Activated gamma-delta T cell treated with Interleukin-2 at 50 U/mL for 16 hours (primary cell): Measurements from ENCODE around the gene ITIH6.
"Not testable (repeated sequence)": the region's sequence is repeated elsewhere in the genome, so short reads cannot be mapped to it uniquely, and the experiment has no call there.

ENCODE experiments used
- DNase-seq: peaks from one replicate; pipeline ENCODE4 v3.0.0-alpha.2; 2020

Gene ITIH6

DNA sequence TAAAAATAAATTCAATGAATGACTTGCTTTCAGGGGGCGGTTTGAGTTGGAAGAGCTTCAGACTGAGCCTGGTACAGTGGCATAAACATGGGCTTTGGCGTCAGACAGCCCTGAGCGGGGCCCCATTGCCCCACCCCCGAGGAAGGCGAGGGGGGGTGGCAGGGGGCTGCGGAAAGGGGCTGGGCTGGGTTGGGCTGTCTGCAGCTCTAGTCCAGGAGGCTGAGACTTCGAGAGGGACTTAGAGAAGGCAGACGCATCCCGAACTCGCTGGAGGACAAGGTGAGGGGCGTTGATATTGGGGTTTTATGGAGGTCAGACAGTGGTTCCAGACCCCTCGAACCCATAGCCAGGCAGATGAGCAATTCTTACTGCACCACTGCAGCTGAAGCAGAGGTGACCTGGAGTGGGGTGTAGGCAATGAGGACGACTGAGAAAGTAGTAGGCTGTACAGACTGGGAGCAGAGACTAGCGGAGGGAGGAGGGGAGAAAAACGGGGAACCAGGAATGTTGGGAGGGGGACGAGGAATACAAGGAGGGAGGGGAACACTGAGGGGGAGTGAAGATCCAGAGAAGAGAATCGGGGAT, 9.6 kb upstream of the ITIH6 start, which contains the start of gene MAGED2:
MAGED2 (plus strand) TSS at position 222 of the 585 bp plus-strand sequence. CDS start 1,587 bp downstream, outside the sequence.
- peak; percentile 49 for DNase-seq

DNA sequence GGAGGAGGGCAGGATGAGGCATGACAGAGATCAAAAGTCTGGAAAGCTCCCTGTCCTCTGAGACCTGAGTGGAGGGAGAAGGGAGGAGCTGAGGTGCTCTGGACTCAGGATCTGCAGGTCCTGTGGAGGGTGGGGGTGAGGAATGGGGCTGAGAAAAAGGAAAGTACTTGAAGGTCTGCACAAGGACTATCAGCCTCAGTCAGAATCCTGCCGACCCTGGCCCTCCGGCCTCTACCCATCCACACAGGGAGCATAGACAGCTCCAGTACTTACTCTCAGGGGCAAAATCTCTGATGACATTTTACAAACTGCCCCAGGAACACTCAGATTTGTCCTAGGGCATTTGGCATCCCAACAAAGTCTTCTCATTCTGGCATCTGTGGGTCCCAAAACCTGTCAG, 991 bp upstream of the ITIH6 start:
- no peak for DNase-seq

DNA sequence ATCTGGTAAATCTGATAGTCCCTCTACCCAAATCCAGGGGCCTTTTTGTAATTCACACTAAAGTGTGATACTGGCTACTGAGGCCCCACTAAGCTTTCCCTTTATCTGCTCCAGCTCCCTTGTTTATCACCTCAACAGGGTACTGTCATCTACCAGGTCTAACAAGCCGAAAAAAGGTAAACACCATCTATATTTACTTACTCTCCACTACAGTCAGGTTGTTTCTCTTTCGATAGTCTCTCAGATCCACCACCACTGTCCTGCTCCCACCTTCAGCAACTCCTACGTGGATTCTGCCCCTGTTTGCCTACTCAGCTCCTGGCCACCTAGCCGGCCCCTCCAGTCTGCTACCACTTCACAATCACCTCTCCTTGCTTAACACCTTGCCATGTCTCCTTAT, 3.3 kb downstream of the ITIH6 start:
- no peak for DNase-seq

DNA sequence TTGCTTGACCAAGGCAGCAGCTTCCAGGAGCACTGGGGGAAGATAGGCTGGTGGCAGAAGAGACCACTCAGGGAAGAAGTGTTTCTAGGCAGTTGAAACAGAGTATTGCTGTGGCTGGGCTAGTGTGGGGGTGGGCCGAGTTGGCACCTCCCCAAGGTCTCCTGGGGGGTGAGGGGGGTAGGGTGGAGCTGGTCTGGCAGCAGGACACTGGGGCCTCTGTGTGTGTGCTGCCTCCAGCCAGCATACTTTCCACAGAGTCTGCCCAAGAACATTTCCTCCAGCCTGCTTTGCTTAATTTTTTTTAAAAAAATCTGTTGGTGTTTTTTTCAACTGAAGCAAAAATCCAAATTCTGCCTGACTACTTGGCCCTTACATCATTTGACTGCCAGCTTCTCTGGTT, 4.0 kb downstream of the ITIH6 start:
- DNase-seq: no peak

DNA sequence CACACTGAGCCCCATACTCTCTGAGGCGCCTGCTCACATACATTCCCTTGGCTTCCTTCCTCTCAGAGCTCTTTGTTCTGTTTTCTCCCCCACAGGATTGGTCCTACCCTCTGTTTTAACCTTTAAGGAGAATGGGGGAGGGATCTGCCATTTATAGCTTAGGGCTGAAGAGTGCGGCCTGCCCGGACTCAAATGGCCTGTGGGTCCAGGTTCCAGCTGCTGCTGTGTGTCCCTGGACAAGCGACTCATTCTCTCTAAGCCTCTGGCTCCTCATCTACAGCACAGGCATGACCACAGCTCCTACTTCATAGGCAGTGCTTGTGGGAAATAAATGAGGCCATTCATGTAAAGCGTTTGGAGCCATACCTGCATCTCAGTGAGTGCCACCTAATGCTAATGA, 8.7 kb downstream of the ITIH6 start:
- not testable (repeated sequence) for DNase-seq

DNA sequence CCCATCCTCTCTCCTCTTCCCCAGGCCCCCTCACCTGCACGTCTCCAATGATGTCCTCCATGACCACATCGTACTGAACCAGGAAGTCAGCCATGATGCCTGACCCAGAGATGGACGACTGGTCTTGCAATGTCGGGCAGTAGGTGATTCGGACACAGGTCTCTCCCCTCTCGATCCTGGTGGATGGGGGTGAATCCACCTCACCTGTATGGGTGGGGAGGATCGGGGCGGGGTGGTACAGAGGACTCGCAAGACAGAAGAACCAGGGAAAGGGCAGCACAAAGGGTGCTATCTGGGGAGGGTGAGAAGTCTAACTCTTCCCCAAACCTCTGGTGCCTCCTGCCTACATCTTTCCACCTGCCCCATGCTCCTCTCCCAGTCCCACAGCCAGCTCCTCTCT, 9.6 kb downstream of the ITIH6 start:
- DNase-seq: no peak

DNA sequence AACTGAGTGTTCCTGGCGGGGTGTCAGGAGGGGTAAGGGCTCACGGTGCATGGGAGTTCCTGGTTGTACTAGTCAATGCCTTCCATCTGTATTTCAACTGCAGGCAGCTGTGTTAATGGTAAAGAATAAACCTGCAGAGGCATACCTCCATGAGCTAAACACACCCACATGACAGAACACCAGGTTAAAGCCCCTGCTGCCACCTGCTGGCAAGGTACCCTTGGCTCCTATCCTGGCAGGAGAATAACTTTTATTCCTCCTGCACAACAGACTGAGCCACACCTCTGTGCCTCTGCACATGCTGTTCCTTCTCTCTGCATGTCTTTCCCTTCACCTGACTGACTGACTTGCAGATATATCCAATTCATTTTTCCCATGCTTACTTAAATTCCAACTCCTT, 11.1 kb downstream of the ITIH6 start:
- no peak for DNase-seq

DNA sequence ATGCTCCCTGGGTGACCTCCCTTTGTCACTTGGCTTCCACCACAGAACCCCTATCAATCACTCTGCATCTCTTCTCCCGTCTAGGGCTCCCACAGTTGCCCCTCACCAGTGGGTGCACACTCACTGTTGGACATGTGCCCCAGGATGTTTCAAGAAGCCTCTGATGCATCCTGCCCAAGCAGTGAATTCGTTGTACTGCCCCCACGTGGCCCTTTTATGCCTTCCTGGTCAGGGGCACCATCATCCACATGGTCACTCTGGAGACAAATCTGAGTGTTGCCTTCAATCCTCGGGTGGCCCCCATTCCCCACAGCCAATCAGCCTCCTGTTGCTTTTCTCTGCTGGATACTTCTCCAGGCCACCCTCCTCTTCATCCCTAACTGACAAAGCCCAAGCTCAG, 12.2 kb downstream of the ITIH6 start:
- DNase-seq: no peak

DNA sequence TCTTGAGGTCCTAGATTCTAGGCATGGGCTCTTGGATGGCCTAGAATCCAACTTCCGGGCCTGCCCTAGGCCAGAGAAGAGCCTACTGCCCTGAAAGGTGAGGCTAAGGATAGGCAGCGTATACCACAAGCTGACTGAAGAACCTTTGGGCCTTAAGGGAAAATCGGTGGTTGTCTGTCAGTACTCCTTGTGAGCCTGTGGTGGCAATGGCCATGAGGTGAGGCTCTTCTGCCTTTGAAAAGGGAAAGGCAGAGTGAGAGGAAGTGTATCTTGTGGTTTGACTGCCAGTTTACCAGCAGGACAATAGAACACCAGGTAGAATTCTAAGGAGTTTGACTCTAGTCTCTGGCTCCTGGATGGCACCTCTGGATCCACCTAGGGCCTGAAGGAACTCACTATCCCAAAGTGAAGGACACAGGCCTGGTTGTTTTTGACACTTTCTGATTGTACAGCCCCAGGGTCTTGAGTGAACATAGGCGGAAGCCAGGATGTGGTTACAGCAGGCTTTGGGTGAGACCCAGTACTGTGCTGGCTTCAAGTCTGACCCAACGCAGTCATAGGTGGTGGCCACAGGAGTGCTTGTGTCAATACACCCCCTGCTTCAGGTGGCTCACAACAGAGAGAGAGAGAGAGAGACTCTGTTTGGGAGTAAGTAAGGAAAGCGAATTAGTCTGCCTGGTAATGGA, 20.9 kb downstream of the ITIH6 start:
- DNase-seq: peak; percentile 13

DNA sequence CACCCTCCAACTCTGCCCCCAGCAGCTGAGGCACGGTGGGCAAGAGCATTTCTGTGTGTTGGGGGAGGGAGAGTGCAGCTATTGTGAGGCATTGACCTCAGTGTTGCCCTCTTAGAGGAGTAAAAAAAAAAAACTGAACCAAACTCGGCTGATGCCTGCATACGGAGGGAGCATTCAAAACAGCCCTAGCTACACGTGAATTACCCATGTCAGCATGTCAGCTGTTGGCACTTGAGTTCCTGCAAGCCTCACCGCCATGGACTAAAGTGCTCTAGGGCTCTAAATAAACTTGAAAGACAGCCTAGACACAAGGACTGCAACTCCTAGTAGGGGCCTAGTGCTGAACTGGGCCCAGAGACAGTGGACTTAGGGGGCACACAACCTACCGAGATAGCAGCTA, 22.0 kb downstream of the ITIH6 start:
- DNase-seq: no peak

DNA sequence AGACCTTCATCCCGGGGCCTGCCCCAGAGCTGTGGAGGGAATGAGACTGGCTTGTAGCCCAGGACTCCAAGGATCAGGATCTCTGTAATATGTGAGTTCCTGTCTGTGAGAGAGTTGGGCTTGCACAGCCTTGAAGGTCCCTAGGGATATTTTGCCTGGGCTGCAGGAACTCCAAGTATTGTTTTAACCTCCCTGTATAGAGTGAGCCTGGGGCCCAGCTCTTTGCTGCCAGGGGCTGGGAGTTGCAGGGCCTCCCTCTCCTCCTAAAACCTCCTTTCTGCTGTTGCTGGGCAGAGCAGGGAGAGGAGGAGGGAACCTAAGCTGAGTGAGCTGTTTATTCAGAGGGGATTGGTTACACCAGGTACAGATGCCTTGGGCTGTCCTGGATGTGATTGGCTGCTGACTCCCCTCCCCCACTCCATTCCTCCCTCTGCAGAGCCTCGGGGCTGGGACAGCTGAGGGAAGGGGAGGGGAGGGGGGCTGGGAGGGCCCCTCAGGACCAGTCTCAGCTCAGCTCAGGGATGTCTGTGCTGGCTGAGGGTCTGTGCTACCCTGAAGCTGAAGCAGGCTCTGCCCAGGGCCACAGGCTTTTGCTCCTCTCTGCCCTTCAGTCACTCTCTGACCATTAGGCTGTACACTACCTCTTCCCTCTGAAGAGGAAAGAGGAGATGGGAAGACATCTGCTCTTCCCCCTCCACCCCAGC, 23.5 kb downstream of the ITIH6 start:
- DNase-seq: not testable (repeated sequence)

DNA sequence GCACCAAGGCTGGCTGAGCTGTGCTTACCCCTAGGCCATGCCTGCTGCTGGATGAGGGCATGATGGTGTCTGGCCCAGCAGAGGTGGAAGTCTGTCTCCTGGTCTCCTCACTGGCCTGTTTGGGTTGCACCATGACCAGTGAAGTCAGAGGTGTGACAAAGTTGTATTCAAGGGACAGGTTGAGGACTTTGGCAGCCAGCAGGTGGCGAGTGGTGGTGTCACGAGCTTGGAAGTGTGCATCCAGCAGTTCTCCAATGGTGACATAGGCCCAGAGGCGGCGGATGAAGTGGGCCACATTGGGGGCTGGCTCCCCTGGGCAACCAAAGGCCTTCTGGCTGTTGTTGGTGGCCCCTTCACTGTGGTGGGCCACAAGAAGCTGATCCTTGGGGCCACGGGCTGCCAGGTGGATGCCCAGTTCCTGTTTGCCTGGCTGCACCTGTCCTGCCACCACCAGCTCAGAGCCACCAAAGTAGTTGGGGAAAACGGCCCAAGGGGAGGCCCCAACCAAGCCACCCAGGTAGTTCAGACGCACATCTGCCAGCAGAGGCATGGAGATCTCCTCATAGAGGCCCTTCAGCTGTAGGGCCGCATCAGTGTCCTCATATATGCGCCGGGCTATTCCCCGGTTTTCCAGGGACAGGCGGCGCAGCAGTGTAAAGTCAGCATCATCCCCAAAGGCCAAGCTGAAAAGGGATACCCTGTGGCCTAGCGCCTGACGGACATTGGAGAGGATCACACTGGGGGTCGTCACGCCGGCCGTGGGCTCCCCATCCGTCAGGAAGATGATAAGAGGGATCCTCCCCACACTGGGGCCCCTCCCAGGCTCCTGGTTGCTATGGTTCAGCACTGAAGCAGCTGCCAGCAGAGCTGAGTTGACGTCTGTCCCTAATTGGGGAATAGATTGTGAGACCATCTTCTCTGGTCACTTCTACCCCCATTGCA, 39.7 kb downstream of the ITIH6 start:
- no peak for DNase-seq

DNA sequence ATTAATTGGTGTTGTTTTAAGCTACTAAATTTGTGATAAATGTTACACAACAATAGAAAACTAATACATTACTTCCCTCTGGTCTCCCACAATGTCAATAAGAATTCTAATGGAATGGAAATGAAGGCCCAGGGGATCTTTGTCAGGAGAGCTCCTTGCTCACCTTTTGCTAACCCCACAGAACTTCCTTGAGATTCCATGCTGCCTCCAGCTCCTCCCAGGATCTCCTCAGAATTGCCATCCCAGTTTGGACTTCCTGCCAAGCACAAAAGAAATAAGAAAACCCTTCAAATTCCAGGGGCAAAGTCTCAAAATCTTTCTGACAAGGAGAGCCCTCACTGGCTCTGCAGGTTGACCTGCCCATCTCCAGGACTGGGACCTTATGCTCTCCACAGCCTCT, 43.2 kb downstream of the ITIH6 start:
- no peak for DNase-seq

DNA sequence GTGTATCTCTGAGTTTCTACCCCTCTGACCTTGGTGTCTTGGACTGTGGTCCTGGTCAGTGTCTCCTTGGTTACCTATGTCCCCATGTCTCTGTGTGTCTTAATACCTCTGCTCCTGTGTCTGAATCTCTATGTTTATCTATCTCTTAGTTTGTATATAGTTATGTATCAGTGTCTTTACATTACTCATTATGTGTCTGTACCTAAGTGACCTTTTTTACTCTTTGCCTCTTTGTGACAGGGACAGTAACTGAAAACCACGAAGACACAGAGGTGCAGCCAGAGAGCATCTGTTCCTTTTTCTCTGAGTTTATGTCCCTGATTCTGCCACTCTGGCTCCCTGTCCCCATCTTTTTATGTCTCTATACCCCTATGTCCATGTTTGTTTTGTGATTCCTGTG, 49.4 kb downstream of the ITIH6 start:
- no peak for DNase-seq

DNA sequence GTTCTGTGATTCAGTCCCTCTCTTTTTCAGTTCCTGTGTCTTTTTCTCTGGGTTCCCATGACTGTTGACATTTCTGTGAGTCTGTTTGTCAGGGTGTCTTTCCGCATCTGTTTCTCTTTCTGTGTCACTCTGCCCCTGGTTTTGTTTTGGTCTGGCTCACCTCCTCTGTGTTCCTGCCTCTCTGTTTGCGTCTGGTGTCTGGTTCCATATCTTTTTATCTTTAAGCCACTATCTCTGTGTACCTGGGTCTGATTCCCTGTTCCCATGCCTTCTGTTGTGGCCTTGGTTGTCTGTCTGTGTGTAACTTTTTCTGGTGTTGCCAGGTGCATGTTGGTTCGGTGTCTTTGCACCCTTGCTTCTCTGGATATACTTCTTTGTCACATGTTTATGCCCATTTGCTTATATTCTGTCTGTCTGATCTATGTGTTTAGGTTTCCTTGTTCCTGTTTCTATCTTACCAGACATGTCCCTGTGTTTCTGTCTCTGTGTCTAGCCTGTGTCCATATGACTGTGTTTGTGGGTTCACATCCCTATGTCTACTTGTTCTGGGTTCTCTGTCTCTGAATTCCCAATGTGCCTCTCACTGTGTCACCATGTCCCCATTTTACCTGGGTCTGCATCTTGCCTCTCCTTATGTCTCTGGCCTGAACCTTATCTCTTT, 50.2 kb downstream of the ITIH6 start:
- no peak for DNase-seq

DNA sequence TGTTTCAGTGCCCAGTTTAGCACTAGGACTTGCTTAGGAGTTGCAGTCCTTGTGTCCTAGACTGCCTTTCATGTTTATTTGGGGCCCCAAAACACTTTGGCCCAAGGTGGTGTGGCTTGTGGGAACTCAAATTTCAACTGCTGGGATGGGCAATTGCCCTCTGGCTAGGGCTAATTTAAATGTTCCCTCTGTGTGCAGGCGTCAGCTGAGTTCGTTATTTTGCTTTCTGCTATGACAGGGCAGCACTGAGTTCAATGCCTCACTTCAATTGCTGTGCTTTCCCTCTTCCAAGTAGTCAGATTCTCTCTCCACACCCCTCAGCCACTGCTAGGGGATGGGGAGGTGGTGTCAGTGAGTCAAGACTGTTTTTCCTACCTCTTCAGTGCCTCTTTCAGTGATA, 51.1 kb downstream of the ITIH6 start:
- DNase-seq: no peak

DNA sequence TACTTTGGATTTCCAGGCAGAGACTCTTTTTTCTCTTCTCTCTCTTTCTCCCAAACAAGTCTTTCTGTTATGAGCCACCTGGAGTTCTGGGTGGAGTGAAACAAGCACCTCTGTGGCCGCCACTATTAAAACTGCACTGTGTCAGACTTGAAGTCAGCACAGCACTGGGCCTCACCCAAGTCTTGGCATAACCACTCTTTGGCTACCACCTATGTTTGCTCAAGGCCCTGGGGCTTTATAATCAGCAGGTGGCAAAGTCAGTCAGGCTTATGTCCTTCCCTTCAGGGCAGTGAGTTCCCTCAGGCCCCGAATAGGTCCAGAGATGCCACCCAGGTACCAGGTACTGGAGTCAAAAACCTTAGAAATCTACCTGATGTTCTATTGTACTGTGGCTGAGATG, 52.4 kb downstream of the ITIH6 start:
- no peak for DNase-seq

DNA sequence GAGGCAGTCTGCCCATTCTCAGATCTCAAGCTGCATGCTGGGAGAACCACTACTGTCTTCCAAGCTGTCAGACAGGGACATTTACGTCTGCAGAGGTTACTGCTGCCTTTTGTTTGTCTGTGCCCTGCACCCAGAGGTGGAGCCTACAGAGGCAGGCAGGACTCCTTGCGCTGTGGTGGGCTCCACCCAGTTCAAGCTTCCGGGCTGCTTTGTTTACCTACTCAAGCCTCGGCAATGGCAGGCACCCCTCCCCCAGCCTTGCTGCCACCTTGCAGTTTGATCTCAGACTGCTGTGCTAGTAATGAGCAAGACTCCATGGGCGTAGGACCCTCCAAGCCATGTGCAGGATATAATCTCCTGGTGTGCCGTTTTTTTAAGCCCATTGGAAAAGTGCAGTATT, 59.5 kb downstream of the ITIH6 start:
- not testable (repeated sequence) for DNase-seq

DNA sequence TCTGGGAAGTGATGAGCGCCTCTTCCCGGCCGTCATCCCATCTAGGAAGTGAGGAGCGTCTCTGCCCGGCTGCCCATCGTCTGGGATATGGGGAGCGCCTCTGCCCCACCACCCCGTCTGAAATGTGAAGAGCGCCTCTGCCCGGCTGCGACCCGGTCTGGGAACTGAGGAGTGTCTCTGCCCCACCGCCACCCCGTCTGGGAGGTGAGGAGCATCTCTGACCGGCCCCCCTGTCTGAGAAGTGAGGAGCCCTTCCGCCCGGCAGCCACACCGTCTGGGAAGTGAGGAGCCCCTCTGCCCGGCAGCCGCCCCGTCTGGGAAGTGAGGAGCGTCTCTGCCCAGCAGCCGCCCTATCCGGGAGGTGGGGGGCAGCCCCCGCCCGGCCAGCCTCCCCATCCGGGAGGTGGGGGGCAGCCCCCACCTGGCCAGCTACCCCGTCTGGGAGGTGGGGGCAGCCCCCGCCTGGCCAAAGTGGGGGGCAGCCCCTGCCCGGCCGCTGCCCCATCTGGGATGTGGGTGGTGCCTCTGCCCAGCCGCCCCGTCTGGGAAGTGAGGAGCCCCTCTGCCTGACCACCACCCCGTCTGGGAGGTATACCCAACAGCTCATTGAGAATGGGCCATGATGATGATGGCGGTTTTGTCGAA, 61.6 kb downstream of the ITIH6 start:
- DNase-seq: not testable (repeated sequence)

DNA sequence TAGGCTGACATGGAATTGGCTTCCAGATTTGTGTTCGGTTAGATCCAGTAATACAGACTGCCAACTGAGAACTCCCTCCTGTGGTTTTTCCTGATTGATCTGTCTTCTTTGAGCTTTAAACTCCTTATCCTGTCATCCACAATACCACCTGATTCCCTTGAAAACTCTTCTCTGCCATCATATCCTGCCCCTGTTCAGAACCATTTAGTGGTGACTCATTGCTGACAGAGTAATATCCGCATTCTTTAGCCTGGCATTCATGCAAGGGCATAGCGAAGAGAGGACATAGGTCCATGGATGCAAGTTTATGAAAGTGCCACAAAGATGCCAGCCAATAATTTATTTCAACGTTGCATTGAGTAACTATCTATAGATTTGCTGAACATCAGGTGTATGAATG, 76.6 kb downstream of the ITIH6 start:
- DNase-seq: no peak

DNA sequence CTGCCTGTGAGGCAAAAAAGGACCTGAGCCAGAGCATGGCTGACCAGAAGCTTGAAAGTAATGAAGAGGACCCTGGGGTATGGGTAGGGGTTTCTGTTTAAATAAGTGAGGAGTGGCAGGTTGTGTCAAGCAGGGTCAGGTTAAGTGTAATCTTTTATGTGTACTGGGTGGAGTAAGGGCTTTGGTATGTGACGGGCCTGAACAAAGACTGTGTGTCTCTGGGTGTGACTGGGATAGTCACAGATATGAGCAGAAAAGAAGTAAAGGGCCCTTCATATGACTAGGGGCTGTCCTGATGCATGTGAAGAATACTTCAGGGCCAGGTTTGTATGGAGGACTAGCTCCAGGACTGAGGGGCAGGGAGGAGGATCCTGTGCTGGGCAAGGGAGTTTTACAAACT, 82.4 kb downstream of the ITIH6 start:
- DNase-seq: no peak

DNA sequence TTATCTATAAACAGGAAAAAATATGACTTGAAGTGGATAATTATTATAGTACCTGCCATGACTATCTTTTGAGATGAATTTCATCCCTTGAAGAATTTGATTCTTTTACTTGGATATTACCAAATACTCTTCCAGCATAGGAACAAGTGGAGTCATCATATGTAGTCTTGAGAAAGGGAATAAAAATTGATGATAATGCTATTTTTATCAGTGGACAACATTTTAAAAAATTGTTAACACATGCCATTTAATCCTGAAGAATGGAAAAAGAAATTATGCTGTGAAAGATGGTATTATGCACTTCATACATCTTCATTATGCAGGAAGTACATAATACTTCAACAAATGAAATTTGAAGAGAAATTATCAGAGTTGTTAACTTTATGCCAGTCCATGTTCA, 83.6 kb downstream of the ITIH6 start:
- DNase-seq: no peak
